ENCODE data around the gene GUCY1B1.

The GUCY1B1 gene

GRCh38 chr4:155765149-155765548 is 6.3 kb downstream of the GUCY1B1 start:
- no CpG with 5 or more reads among the region's 3 CpGs for WGBS, 2 donors (ENCODE audit: extremely low coverage in 2 of 2, insufficient read length in 2 of 2, insufficient replicate concordance in 1 of 2)
- no peak overlapping the region for H3K4ac ChIP-seq (ENCODE audit: low read length)
- H3K4me2 ChIP-seq (ENCODE audit: insufficient read depth, low read length, poor library complexity, severe bottlenecking), result no peak overlapping the region
- H3K14ac ChIP-seq (ENCODE audit: low read length), result no peak overlapping the region
- H2AFZ ChIP-seq (ENCODE audit: low read length), result no peak overlapping the region
- H3K9me3 ChIP-seq (replicated peaks in 1 of 2; ENCODE audit: control insufficient read depth in 2 of 2, insufficient read depth in 1 of 2, low read depth in 1 of 2, low read length in 2 of 2), result no peaks in the 10 kb centered on the region
- no peaks in the 10 kb centered on the region for H3K4me1 ChIP-seq (ENCODE audit: control insufficient read depth in 2 of 2, insufficient read depth in 1 of 2, low read depth in 1 of 2, low read length in 2 of 2)
- DNase-seq (ENCODE audit: low spot score), result no peak
- no peaks in the 10 kb centered on the region for H3K27me3 ChIP-seq (ENCODE audit: control insufficient read depth in 3 of 3, insufficient read depth in 3 of 3, low read depth in 1 of 3, low read length in 3 of 3)
- H3K9ac ChIP-seq (ENCODE audit: low read depth, low read length, poor library complexity), result no peak overlapping the region
- H2BK12ac ChIP-seq (ENCODE audit: low read length), result no peak overlapping the region
- no peaks in the 10 kb centered on the region for H3K36me3 ChIP-seq (replicated peaks in 1 of 2; ENCODE audit: control insufficient read depth in 2 of 2, insufficient read depth in 2 of 2, low read length in 2 of 2)
- H2BK5ac ChIP-seq (ENCODE audit: low read length), result no peak overlapping the region
- H3K27ac ChIP-seq (replicated peaks; ENCODE audit: low read length), result no peak overlapping the region
- no peak overlapping the region for H4K8ac ChIP-seq (ENCODE audit: low read depth, low read length)
- no peak overlapping the region for H3K18ac ChIP-seq (ENCODE audit: low read length)
- no peak overlapping the region for H2BK120ac ChIP-seq (ENCODE audit: low read depth, low read length)
- no peak overlapping the region for H3K23ac ChIP-seq (ENCODE audit: low read depth, low read length, poor library complexity)
- no peak overlapping the region for H2BK15ac ChIP-seq (ENCODE audit: low read length)
- no peak overlapping the region for H3K4me3 ChIP-seq (ENCODE audit: low read length in 2 of 2)
- H3K79me1 ChIP-seq (ENCODE audit: low read depth, low read length), result no peaks in the 10 kb centered on the region
- H2AK5ac ChIP-seq (ENCODE audit: low read depth, low read length), result no peak overlapping the region
- no peak overlapping the region for H4K91ac ChIP-seq (ENCODE audit: low read depth, low read length, poor library complexity)

DNA sequence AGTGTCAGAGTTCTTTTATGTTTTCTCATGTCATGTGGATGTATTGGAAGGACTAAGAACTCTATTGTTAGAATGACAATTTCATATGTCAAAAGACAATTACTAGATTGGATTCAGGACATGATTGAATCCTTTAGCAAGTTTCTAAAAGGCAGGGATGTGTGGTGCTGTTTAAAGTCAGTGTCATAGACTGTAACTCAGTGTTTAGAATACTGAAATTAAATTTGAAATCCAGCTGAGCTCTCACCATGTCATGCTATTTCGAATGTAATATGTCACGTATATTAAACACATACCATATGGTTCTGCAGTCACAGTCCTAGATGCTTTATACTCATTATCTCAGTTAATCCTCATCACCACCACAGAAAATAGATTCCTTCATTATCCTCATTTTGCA is 7.8 kb downstream of the GUCY1B1 start:
- Histone ChIP-seq H2AFZ (ENCODE audit: low read length) (no peak overlapping the region), H3K9me3 (replicated peaks in 1 of 2; ENCODE audit: control insufficient read depth in 2 of 2, insufficient read depth in 1 of 2, low read depth in 1 of 2, low read length in 2 of 2) (no peaks in the 10 kb centered on the region), H3K14ac (ENCODE audit: low read length) (no peak overlapping the region), H3K23ac (ENCODE audit: low read depth, low read length, poor library complexity) (no peak overlapping the region), H3K4me2 (ENCODE audit: insufficient read depth, low read length, poor library complexity, severe bottlenecking) (no peak overlapping the region), H3K27ac (replicated peaks; ENCODE audit: low read length) (no peak overlapping the region), H2BK15ac (ENCODE audit: low read length) (no peak overlapping the region), H3K18ac (ENCODE audit: low read length) (no peak overlapping the region), H3K9ac (ENCODE audit: low read depth, low read length, poor library complexity) (no peak overlapping the region), H3K79me1 (ENCODE audit: low read depth, low read length) (no peaks in the 10 kb centered on the region), H2AK5ac (ENCODE audit: low read depth, low read length) (no peak overlapping the region), H2BK5ac (ENCODE audit: low read length) (no peak overlapping the region), H4K91ac (ENCODE audit: low read depth, low read length, poor library complexity) (no peak overlapping the region), H2BK120ac (ENCODE audit: low read depth, low read length) (no peak overlapping the region), H3K4me3 (ENCODE audit: low read length in 2 of 2) (no peak overlapping the region), H3K4ac (ENCODE audit: low read length) (no peak overlapping the region), H3K4me1 (ENCODE audit: control insufficient read depth in 2 of 2, insufficient read depth in 1 of 2, low read depth in 1 of 2, low read length in 2 of 2) (no peaks in the 10 kb centered on the region), H4K8ac (ENCODE audit: low read depth, low read length) (no peak overlapping the region), H3K27me3 (ENCODE audit: control insufficient read depth in 3 of 3, insufficient read depth in 3 of 3, low read depth in 1 of 3, low read length in 3 of 3) (no peaks in the 10 kb centered on the region), H2BK12ac (ENCODE audit: low read length) (no peak overlapping the region), H3K36me3 (replicated peaks in 1 of 2; ENCODE audit: control insufficient read depth in 2 of 2, insufficient read depth in 2 of 2, low read length in 2 of 2) (no peaks in the 10 kb centered on the region)
- DNase-seq (ENCODE audit: low spot score), result no peak
- WGBS, 2 donors (ENCODE audit: extremely low coverage in 2 of 2, insufficient read length in 2 of 2, insufficient replicate concordance in 1 of 2), result no CpG with 5 or more reads among the region's 2 CpGs

- no peak overlapping the region for H2BK15ac ChIP-seq (ENCODE audit: low read length)
- H3K4me1 ChIP-seq (ENCODE audit: control insufficient read depth in 2 of 2, insufficient read depth in 1 of 2, low read depth in 1 of 2, low read length in 2 of 2), result no peaks in the 10 kb centered on the region
- no peak overlapping the region for H3K18ac ChIP-seq (ENCODE audit: low read length)
- H3K14ac ChIP-seq (ENCODE audit: low read length), result no peak overlapping the region
- no peak overlapping the region for H2AFZ ChIP-seq (ENCODE audit: low read length)
- H3K27me3 ChIP-seq (ENCODE audit: control insufficient read depth in 3 of 3, insufficient read depth in 3 of 3, low read depth in 1 of 3, low read length in 3 of 3), result no peaks in the 10 kb centered on the region
- no peak overlapping the region for H4K91ac ChIP-seq (ENCODE audit: low read depth, low read length, poor library complexity)
- H2BK5ac ChIP-seq (ENCODE audit: low read length), result no peak overlapping the region
- no peaks in the 10 kb centered on the region for H3K36me3 ChIP-seq (replicated peaks in 1 of 2; ENCODE audit: control insufficient read depth in 2 of 2, insufficient read depth in 2 of 2, low read length in 2 of 2)
- no peak for DNase-seq (ENCODE audit: low spot score)
- no peak overlapping the region for H3K27ac ChIP-seq (replicated peaks; ENCODE audit: low read length)
- H3K4me3 ChIP-seq (ENCODE audit: low read length in 2 of 2), result no peak overlapping the region
- H3K79me1 ChIP-seq (ENCODE audit: low read depth, low read length), result no peaks in the 10 kb centered on the region
- H2BK12ac ChIP-seq (ENCODE audit: low read length), result no peak overlapping the region
- H4K8ac ChIP-seq (ENCODE audit: low read depth, low read length), result no peak overlapping the region
- no peak overlapping the region for H3K9ac ChIP-seq (ENCODE audit: low read depth, low read length, poor library complexity)
- no peak overlapping the region for H3K4ac ChIP-seq (ENCODE audit: low read length)
- H2BK120ac ChIP-seq (ENCODE audit: low read depth, low read length), result no peak overlapping the region
- H3K9me3 ChIP-seq (replicated peaks in 1 of 2; ENCODE audit: control insufficient read depth in 2 of 2, insufficient read depth in 1 of 2, low read depth in 1 of 2, low read length in 2 of 2), result no peaks in the 10 kb centered on the region
- H2AK5ac ChIP-seq (ENCODE audit: low read depth, low read length), result no peak overlapping the region
- no peak overlapping the region for H3K23ac ChIP-seq (ENCODE audit: low read depth, low read length, poor library complexity)
- no peak overlapping the region for H3K4me2 ChIP-seq (ENCODE audit: insufficient read depth, low read length, poor library complexity, severe bottlenecking)
These were observed 9.5 kb downstream of the GUCY1B1 start for GRCh38 chr4:155768370-155768769.

DNA sequence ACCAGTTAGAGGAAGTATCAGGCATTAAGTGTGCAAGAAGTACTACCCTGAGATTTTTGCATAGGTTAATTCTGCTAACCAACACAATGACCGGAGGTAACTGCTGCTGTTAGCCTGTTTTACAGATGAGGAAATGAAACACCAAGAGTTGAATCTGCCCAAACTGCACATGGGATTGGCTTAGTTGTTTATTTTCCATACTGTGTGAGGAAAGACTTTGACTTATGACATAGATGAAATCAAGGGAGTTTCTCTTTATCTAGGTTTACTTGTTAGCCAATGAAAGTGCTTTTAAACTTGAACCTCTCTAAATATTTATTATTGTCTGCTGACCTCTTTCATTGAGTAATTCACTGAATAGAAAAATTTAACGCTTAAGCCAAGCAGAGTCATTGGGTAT is 10.3 kb downstream of the GUCY1B1 start:
- Histone ChIP-seq H3K23ac (ENCODE audit: low read depth, low read length, poor library complexity) (no peak overlapping the region), H4K8ac (ENCODE audit: low read depth, low read length) (no peak overlapping the region), H2AFZ (ENCODE audit: low read length) (no peak overlapping the region), H3K79me1 (ENCODE audit: low read depth, low read length) (no peaks in the 10 kb centered on the region), H2BK15ac (ENCODE audit: low read length) (no peak overlapping the region), H4K91ac (ENCODE audit: low read depth, low read length, poor library complexity) (no peak overlapping the region), H3K4me3 (ENCODE audit: low read length in 2 of 2) (no peak overlapping the region), H3K9ac (ENCODE audit: low read depth, low read length, poor library complexity) (no peak overlapping the region), H3K27me3 (ENCODE audit: control insufficient read depth in 3 of 3, insufficient read depth in 3 of 3, low read depth in 1 of 3, low read length in 3 of 3) (no peaks in the 10 kb centered on the region), H2BK12ac (ENCODE audit: low read length) (no peak overlapping the region), H3K4me2 (ENCODE audit: insufficient read depth, low read length, poor library complexity, severe bottlenecking) (no peak overlapping the region), H3K36me3 (replicated peaks in 1 of 2; ENCODE audit: control insufficient read depth in 2 of 2, insufficient read depth in 2 of 2, low read length in 2 of 2) (no peaks in the 10 kb centered on the region), H3K27ac (replicated peaks; ENCODE audit: low read length) (no peak overlapping the region), H2BK120ac (ENCODE audit: low read depth, low read length) (no peak overlapping the region), H3K4ac (ENCODE audit: low read length) (no peak overlapping the region), H3K4me1 (ENCODE audit: control insufficient read depth in 2 of 2, insufficient read depth in 1 of 2, low read depth in 1 of 2, low read length in 2 of 2) (no peaks in the 10 kb centered on the region), H3K14ac (ENCODE audit: low read length) (no peak overlapping the region), H2AK5ac (ENCODE audit: low read depth, low read length) (no peak overlapping the region), H3K9me3 (replicated peaks in 1 of 2; ENCODE audit: control insufficient read depth in 2 of 2, insufficient read depth in 1 of 2, low read depth in 1 of 2, low read length in 2 of 2) (no peaks in the 10 kb centered on the region), H3K18ac (ENCODE audit: low read length) (no peak overlapping the region), H2BK5ac (ENCODE audit: low read length) (no peak overlapping the region)
- WGBS, 2 donors (ENCODE audit: extremely low coverage in 2 of 2, insufficient read length in 2 of 2, insufficient replicate concordance in 1 of 2), result no CpG with 5 or more reads among the region's 2 CpGs
- DNase-seq (ENCODE audit: low spot score), result no peak
